NCI-H2171 treated with DMSO at 0.1 percent for 48 hours (cell line): ENCODE measurements around the gene SFSWAP.
"Not testable (repeated sequence)": the region's sequence is repeated elsewhere in the genome, so short reads cannot be mapped to it uniquely, and the experiment has no call there.

Experiments used
- DNase-seq: peaks from one replicate; lab custom pipeline; 2025; lab: John Stamatoyannopoulos, UW

Gene SFSWAP

DNA sequence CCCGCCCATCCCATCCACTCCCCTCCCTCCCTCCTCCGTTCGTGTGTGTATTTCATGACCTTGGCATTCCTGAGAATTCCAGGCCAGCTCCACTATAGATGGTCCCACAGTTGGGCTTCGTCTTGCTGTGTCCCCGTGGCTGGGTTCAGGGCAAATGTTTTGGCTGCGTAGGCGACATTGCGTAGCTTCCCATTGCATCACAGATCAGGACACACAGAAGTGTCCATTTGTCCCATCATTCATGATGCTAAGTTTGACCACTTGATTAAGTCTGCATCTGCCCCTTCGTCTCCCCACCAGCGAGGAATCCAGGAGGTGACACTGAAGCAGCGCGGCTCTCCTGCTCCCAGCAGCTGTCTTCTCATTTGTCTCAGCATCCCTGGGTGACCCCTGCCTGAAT is 78.7 kb downstream of the SFSWAP start:
- DNase-seq: no peak

DNA sequence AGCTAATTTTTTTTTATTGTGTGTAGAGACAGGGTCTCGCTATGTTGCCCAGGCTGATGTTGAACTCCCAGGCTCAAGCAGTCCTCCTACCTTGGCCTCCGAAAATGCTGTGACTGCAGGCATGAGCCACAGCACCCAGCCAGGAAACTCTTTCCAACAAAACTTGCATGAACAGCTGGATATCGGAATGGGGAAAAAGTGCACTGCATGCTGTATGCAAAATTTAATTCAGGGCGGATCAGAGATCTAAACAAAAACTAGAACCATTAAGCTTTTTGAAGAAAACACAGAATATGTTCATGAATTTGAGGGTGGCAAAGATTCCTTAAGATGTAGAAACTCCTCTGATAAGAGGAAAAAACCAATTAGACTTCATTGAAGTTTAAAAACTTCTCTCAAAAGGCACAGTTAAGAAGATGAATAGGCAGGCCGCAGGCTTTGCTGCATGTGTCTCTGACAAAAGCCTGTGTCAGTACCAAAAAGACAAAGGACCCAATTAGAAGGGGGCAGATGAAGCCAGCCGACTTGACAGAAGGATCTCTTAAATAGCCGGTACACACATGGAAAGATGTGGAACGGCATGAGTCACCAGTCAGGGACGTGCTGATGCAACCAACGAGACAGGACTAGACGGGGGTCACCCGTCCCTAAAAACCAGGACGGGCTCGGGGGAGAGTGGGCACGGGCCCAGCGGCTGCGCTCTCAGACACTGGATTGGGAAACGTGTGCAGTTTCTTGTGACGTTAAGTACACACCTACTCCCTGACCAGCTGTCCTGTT is 82.5 kb downstream of the SFSWAP start:
- no peak for DNase-seq

DNA sequence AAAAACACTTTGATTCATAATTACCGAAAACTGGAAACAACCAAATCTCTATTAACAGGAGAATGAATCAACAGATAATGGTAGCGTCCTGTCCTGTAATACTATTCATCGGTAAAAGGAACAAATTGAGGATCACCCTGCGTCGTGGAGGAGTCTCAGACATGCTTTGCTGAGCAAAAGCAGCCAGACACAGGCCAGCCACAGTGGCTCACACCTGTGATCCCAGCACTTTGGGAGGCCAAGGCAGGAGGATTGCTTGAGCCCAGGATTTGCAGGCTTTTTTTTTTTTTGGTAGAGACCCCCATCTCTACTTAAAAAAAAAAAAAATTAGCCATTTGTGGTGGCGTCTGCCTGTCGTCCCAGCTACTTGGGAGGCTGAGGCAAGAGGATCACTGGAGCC is 83.2 kb downstream of the SFSWAP start:
- DNase-seq: no peak

DNA sequence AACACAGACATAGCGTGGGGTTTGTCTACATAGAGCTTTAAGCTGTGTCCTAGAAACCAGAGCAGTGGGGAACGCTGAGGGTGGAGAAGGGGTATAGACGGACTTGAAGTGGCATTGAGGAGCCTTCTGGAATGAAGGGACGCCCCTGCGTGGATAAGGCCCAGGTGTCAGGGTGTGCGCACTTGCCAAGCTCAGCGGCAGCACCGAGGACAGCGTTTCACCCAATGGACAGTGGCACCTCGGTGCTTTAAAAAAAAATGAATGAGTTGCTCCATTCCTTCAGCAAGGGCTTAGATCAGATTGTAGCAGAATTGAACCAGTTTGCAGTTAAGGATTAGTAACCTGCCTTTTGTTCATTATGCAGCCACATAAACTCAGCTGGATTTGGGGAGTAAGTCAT is 83.7 kb downstream of the SFSWAP start:
- DNase-seq: no peak

DNA sequence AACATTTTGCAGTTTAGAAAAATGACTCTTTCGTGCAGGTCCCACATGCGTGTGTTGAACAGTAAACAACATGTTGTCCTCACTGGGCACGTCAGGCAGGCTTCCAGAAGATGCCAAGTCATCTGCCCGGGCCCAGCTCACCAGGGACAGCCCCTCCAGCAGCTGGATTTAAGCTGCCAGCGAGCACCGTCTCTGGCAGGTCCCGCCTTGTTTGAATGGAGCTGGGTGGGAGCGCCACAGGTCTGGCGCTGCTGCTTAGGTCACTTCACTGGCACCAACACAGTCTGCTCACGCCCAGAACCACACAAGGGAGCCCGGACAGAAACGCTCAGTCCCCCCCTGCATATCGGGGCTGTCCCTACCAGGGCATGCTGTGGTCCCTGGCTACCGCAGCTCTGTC is 84.2 kb downstream of the SFSWAP start:
- no peak for DNase-seq

DNA sequence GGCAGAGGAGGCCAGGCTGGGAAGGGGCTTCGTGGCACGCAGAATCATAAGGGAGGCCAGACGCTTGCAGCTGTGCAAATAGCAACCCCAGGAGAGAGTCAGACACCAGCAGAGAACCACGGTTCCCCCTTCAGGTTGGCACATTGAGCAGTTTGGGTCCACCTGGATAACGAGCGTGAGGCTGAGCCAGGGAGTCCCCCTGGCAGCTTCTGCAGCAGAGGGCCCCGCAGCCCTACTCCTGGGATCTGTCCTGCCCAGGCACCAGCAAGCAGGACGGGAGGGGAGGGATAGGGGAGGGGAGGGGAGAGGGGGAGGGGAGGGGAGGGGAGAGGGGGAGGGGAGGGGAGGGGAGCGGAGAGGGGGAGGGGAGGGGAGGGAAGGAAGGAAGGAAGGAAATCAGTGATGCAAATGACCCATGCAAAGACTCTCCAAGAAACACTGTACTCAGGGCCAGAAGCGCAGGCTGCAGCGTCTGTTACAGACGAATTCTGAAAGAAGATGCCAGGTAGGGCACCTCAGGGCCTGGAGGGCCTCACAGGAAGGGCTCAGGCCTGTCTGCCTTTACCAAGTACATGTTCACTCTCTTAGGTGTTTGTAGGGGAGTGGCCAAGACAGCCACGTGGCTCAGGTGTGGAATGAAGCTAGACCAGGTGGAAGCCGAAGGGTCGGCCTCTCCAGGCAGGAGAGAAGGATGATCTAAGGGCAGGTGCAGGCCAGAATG is 85.0 kb downstream of the SFSWAP start:
- DNase-seq: no peak

DNA sequence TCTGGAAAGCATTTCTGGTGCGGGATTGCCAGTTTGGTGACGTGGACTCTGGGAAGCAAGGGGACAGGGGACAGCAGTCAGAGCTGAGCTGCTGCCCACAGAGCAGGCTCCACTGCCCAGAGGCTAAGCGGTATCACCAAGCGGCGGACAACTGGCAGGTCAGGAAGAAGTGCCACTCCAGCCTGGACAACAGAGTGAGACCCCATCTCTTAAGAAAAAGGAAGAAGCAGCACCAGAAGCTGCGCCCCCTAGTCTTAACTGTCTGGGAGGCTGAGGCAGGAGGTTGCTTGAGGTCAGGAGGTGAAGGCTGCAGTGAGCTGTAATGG is 85.5 kb downstream of the SFSWAP start:
- no peak for DNase-seq

DNA sequence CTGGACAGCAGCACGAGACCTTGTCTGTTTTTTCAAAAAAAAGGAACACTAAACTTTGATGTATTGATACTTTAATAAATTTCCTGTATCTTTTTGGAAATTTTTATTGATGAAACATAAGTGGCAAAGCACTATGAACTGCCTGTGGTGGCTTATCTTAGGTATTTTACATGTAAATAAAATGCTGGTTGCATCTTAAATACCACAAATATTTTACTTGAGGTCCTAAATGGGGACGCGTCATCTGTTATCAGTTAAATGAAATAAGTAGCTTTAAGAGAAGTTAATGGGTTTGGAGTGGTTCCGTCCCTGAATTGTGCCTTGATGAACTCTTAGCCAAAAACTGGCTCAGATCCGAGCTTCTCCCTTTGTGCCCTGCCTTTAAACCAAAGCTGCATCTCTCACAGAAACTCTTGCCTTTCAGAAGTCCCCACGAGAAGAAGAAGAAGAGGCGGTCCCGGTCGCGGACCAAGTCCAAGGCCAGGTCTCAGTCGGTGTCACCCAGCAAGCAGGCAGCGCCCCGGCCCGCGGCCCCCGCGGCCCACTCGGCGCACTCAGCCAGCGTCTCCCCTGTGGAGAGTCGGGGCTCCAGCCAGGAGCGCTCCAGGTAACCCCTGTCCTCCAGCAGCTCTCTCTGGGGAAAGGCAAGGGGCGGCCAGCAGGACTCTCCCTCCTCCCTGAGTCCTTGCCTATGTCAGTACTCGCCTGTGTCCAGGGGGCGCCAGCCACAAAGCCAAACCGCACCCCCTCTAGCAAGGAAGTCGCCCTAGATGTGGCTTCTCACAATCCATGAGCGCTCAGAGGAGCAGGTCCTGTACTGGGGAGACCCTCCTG is 86.1 kb downstream of the SFSWAP start:
- no peak for DNase-seq

DNA sequence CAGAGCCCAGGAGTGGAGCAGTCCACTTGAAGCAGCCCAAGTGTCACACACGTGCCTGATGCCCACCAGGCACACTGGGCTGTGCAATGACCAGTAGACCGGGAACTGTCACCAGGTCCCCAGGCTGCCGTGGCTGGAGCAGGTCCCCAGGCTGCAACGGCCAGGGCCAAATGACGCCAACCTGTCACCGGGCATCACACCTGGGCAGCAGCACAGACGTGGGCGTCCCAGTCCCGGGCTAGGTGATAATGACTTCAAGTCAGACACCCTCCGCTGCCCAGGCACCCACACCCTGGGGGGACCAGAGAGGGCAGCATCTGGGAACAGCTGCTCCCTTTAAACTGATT is 86.7 kb downstream of the SFSWAP start:
- no peak for DNase-seq

DNA sequence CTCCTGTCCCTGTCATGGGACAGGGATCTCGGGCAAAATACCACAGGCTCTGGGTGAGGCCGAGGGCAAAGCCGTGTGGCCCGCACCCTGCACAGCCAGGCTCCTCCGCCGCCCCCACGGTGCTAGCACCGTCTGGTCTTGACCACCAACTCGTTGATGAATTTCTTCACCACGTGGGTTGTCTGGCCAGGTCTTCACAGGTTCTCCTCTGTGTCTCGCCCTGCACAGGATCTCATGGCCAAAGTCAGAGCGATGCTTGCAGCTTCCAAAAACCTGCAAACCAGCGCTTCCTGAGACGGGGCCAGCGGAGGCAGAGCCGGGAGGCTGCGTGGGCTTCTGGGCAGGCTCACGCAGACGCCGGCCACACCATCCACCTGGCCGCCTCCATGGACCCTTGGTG is 88.3 kb downstream of the SFSWAP start:
- DNase-seq: no peak

DNA sequence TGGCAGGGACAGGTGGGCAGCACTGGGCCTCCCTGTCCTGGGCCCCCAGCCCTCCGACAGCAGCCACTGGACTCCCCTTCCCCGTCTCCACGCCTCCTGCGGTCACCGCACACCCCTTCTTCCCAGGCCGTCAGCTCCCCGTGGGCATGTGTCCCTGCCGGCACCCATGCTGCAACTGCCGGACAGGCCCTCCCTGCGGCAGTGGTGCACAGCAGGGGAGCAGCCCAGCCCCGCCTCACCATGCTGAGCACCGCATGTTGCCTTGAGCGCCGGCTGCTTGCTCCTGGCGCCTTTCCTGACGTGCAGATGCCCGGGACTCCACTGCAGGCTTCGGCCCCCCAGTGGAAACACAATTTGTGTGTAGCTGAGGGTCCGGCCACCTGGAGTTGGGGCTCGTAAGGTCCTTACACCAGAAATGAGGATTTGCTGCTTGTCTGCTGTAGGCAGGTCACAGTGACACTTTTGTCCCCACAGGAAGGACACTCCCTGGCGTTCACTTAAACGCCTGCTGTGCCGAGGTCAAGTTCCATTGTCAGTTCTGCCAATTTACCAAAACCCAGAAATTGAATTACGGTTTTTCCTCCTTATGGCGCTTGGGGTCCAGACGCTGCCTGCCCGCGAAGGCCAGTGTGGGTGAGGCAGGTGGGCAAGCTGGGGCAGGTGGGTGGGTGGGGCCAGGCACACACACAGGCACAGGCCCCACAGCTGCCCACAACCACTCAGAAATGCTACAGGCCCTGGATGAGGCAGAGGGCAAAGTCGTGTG is 89.1 kb downstream of the SFSWAP start:
- peak; percentile 53 for DNase-seq

DNA sequence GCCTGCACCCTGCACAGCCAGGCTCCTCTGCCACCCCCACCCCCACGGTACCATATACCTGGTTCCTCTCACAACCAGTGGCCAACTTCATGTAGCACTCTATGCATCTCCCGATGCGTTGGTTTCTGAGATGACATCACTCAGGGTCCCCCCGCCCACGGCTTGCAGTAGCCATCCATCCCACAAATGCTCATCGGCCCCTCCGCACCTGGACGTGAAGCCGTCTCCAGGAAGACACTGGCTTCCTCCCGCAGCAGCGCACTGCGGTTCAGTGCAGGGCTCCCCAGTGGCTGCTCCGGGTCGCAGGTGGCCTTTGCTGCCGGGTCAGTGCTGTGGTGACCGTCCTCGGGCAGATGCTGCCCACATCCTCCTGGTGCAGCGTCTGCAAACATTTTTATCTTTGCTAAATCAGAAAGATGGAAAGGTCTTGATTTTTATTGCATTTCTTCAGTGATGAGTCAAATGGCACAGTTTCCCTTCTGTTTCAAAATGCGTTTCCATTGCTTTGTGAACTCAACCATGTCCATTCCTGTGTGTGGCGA is 89.8 kb downstream of the SFSWAP start:
- DNase-seq: no peak

DNA sequence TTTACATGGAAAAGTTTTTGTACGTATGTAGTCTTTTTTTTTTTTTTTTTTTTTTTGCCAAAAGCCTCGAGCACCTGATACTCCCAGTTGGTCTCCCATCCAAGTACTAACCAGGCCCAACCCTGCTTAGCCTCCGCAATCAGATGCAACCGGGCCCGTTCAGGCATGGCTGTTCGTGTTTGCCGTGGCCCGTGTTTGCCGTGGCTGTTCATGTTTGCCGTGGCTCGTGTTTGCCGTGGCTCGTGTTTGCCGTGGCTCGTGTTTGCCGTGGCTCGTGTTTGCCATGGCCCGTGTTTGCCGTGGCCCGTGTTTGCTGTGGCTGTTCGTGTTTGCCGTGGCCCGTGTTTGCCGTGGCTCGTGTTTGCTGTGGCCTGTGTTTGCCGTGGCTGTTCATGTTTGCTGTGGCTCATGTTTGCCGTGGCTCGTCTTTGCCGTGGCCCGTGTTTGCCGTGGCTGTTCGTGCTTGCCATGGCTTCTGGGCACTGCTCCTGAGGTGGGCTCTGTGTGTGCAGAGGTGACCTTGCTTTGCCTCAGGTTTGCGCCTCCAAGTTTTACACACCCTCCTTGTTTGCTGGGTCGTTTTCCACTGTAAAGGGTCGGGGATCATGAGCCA is 90.5 kb downstream of the SFSWAP start:
- no peak for DNase-seq

DNA sequence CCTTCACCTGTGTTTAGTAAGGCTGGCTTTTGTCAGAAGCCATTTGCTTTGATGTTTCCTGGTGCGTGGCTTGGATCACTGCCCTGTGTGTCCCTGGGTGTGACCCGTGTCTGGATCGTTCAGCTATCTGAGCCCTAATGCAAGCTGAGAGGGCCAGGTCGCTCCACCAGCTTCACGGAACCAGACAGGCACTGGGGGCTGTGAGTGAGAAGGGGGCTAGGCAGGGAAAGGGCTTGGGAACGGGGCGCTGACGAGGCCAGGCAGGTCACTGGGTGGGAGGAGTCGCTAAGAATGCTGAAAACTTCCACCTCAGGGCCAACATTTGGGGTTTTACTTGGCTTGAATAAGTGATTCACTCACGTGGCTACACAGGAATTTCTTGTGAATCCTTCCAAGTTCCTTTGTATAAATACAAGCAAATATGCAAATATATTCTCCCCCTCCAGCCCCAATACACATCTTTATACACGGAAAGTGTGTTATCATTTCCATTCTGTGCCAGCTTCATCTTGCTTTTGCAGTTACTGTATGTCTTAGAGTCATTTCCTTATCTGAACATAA is 93.2 kb downstream of the SFSWAP start:
- no peak for DNase-seq

DNA sequence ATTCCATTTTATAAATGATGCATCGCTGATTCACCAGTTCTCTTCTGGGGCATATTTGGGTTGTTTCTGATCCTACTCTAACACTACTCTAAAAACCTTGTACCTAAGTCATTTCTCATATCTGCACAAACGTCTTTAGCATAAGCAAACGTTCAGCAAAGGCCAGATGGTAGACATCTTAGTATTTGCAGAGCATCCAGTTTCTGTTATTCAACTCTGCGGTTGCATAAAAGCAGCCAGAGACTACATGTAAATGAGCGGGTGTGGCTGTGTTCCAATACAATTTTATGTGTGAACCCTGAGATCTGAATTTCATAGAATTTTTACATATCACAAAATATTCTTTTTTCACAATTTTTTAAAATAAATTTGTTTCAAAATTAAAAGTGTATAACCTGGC is 94.5 kb downstream of the SFSWAP start:
- DNase-seq: peak; percentile 6

DNA sequence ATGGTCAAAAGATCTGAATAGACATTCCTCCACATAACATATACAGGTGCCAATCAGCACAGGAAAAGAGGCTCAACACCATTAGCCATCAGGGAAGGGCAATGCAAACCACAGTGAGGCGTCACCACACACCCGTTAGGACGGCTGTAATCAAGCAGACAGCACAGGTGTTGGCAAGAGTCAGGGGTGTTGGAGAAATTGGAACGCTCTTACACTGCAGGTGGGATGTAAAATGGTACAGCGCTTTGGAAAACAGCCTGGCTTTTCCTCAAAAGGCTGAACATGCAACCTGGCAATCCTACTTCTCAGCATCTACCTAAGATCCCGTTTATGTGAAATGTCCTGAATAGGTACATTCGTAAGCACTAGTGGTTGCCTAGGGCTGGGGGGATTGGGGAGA is 95.8 kb downstream of the SFSWAP start:
- peak; percentile 37 for DNase-seq

DNA sequence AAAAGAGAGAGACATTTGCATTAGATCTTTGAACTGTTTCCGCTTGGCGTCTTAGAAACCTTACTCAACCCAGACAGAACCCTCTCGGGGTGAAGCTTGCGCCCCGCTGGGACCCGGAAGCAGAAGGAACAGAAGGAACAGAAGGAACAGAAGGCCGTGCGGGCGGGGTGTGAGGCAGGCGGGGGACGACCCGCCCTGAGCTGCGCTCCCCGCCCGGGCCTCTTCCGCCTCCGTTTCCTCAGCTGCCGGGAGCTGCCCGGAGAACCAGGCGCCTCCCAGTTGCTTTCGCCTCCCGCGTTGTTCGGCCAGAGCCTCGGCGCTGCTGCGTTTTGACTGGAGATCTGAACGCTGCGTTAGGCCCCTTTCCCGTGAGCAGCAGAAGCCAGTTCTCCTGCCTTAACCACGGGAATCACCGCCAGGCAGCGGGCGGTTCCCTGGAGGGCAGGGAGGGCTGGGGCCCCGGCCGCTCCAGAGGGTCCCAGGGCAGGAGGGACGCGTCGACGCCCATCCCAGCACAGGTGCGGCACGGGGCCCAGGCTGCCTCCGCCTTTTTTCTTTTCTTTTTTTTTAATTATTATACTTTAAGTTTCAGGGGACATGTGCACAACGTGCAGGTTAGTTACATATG is 98.0 kb downstream of the SFSWAP start:
- DNase-seq: no peak

DNA sequence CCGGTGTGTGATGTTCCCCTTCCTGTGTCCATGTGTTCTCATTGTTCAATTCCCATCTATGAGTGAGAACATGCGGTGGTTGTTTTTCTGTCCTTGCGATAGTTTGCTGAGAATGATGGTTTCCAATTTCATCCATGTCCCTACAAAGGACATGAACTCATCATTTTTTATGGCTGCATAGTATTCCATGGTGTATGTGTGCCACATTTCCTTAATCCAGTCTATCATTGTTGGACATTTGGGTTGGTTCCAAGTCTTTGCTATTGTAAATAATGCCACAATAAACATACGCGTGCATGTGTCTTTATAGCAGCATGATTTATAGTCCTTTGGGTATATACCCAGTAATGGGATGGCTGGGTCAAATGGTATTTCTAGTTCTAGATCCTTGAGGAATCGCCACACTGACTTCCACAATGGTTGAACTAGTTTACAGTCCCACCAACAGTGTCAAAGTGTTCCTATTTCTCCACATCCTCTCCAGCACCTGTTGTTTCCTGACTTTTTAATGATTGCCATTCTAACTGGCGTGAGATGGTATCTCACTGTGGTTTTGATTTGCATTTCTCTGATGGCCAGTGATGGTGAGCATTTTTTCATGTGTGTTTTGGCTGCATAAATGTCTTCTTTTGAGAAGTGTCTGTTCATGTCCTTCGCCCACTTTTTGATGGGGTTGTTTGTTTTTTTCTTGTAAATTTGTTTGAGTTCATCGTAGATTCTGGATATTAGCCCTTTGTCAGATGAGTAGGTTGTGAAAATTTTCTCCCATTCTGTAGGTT is 98.8 kb downstream of the SFSWAP start:
- not testable (repeated sequence) for DNase-seq

DNA sequence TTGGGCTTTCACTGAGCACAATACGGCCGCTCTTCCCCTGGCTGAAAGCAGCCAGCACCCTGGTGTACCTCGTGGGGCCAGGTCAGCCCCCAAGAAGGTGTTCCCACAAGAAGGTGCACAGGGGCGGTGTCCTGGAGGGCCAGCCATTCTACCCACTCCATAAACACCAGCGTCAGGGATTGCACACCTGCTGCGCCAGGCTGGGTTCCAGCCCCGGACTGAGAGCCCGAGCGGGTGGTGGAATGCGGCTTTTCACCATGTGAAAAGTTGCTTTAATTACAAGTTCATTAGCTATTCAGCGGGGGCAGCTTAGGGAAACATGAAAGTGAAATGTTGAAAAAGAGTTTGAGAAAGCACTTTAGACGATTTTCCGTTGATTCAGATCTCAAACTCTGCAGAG is 99.8 kb downstream of the SFSWAP start:
- DNase-seq: no peak

DNA sequence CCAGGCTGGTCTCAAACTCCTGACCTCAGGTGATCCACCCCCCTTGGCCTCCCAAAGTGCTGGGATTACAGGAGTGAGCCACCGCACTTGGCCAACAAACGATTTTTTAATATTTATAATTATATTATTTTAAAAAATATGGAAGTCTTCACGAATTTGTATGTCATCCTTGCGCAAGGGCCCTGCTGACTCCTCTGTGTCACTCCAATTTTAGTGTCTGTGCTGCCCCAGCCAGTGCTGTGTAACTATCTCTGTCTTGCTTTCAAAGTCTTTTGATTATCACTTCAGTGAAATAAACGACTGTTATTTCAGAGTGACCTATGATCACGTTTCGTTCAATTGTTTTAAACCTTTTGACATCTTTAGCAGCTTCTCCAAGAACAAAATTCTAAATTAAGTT is 104.2 kb downstream of the SFSWAP start:
- DNase-seq: no peak
